Gastrocnemius medialis (tissue), 4 donors: Measurements from ENCODE around the gene YWHAG.
"Not testable (repeated sequence)": the region's sequence is repeated elsewhere in the genome, so short reads cannot be mapped to it uniquely, and the experiment has no call there.

Experiments used
- POLR2A ChIP-seq, 2 donors: fragments of 450-650 bp; IDR thresholded peaks; one replicate each; pipeline ENCODE4 v1.6.1; 2017; ENCODE audit warnings: antibody characterized with exemption in 2 of 2, mild to moderate bottlenecking in 2 of 2, moderate library complexity in 2 of 2
- TF ChIP-seq, protein P1 (sequence below), 5 experiments: fragments of 450-650 bp in 3 of 5; fragments of 200-600 bp in 2 of 5; sonication (generic) in 2 of 5; IDR thresholded peaks in 4 of 5; conservative IDR thresholded peaks in 1 of 5; 1 replicate in 4 of 5; 2 replicates in 1 of 5; pipeline ENCODE4 v1.5.1; 2016 to 2019; ENCODE audit warnings: antibody characterized with exemption in 5 of 5, mild to moderate bottlenecking in 3 of 5, moderate library complexity in 3 of 5

DNA sequence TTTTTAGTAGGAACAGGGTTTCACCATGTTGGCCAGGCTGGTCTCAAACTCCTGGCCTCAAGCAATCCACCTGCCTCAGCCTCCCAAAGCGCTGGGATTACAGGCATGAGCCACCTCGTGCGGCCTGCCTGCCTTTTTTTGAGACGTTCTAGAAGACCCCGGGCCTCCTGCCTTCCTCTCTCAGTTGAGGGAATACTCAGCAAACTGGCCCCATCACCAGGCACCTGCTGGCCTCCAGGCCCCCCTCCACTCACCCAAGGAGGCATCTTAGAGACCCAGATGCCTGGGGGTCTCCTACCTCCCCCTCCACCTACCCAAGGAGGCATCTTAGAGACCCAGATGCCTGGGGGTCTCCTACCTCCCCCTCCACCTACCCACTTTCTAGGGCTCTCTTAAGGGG is 65.9 kb downstream of the YWHAG start:
- TF ChIP-seq POLR2A (IDR thresholded peaks at IDR 0.05), result not testable (repeated sequence)
- TF ChIP-seq, protein P1, sequence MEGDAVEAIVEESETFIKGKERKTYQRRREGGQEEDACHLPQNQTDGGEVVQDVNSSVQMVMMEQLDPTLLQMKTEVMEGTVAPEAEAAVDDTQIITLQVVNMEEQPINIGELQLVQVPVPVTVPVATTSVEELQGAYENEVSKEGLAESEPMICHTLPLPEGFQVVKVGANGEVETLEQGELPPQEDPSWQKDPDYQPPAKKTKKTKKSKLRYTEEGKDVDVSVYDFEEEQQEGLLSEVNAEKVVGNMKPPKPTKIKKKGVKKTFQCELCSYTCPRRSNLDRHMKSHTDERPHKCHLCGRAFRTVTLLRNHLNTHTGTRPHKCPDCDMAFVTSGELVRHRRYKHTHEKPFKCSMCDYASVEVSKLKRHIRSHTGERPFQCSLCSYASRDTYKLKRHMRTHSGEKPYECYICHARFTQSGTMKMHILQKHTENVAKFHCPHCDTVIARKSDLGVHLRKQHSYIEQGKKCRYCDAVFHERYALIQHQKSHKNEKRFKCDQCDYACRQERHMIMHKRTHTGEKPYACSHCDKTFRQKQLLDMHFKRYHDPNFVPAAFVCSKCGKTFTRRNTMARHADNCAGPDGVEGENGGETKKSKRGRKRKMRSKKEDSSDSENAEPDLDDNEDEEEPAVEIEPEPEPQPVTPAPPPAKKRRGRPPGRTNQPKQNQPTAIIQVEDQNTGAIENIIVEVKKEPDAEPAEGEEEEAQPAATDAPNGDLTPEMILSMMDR (IDR thresholded peaks at IDR 0.05 in 4 of 5, conservative IDR thresholded peaks at IDR 0.05 in 1 of 5), result not testable (repeated sequence)
